IPS DF 19.7 (cell line): ENCODE data around the gene SYNGR2.

ENCODE experiments used
- DNase-seq: peaks from one replicate; pipeline ENCODE4 v3.0.0-alpha.2; 2013; ENCODE audit warnings: low read depth, low spot score

Gene SYNGR2

GRCh38 chr17:78168242-78168902 lies at the start of gene SYNGR2:
TSS of gene SYNGR2 (plus strand) at chr17:78168581. CDS start at chr17:78168617, 36 bp downstream.
- no peak for DNase-seq

GRCh38 chr17:78118801-78119241 lies 49.6 kb upstream of the SYNGR2 start:
- DNase-seq, result no peak

GRCh38 chr17:78120537-78120936 lies 47.8 kb upstream of the SYNGR2 start:
- no peak for DNase-seq

- no peak for DNase-seq
Measured at GRCh38 chr17:78120971-78121800, 47.2 kb upstream of the SYNGR2 start.

- DNase-seq, result no peak
Measured at GRCh38 chr17:78121801-78122215, 46.6 kb upstream of the SYNGR2 start.

GRCh38 chr17:78122216-78122930 lies 46.0 kb upstream of the SYNGR2 start:
- DNase-seq, result no peak

GRCh38 chr17:78122931-78123249 lies 45.5 kb upstream of the SYNGR2 start:
- DNase-seq, result no peak

GRCh38 chr17:78123258-78123929 lies 45.0 kb upstream of the SYNGR2 start:
- no peak for DNase-seq

GRCh38 chr17:78124081-78124835 lies 44.1 kb upstream of the SYNGR2 start:
- DNase-seq, result no peak

- DNase-seq, result no peak
Measured at GRCh38 chr17:78124836-78125137, 43.6 kb upstream of the SYNGR2 start.

GRCh38 chr17:78125138-78125913 lies 43.1 kb upstream of the SYNGR2 start:
- DNase-seq, result no peak

GRCh38 chr17:78125976-78126894 lies 42.1 kb upstream of the SYNGR2 start:
- DNase-seq, result no peak

GRCh38 chr17:78126895-78127238 lies 41.5 kb upstream of the SYNGR2 start:
- no peak for DNase-seq

GRCh38 chr17:78127239-78127887 lies 41.0 kb upstream of the SYNGR2 start:
- no peak for DNase-seq

- DNase-seq, result no peak
Measured at GRCh38 chr17:78127888-78128550, 40.4 kb upstream of the SYNGR2 start.

- DNase-seq, result no peak
Measured at GRCh38 chr17:78128551-78129350, 39.6 kb upstream of the SYNGR2 start, which contains the start of gene TMC6. TSS of gene TMC6 (minus strand) at chr17:78128755. CDS start at chr17:78126832, 1,923 bp downstream.

GRCh38 chr17:78129351-78130089 lies 38.9 kb upstream of the SYNGR2 start:
- DNase-seq, result no peak
